ENCODE results near the gene CEP19.

CEP19 gene

GRCh38 chr3:196662711-196663571 lies 49.1 kb downstream of the CEP19 start:
- DNase-seq (ENCODE audit: low read depth): no peak

DNA sequence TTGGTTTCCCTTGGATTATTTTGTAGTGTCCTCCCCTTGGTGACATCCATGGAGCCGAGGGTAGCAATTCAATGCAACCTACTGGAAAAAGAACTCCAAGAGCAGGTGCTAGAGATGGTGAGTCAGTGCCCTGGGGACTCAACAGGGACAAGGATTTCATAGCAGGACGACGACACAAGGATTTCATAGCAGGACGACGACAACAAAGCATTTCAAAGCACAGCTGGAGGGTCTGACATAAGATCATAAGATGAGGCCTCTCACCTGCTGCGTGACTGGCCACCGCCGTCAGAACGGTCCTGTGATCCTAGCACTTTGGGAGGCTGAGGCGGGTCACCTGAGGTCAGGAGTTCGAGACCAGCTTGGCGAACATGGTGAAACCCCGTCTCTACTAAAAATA lies 50.0 kb downstream of the CEP19 start:
- DNase-seq (ENCODE audit: low read depth): no peak

GRCh38 chr3:196661400-196661799 lies 50.6 kb downstream of the CEP19 start:
- DNase-seq (ENCODE audit: low read depth): no peak

GRCh38 chr3:196660381-196661166 lies 51.5 kb downstream of the CEP19 start:
- DNase-seq (ENCODE audit: low read depth): no peak

DNA sequence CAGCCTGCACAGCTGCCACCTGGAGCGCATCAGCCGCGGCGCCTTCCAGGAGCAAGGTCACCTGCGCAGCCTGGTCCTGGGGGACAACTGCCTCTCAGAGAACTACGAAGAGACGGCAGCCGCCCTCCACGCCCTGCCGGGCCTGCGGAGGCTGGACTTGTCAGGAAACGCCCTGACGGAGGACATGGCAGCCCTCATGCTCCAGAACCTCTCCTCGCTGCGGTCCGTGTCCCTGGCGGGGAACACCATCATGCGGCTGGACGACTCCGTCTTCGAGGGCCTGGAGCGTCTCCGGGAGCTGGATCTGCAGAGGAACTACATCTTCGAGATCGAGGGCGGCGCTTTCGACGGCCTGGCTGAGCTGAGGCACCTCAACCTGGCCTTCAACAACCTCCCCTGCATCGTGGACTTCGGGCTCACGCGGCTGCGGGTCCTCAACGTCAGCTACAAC lies 52.1 kb downstream of the CEP19 start:
- DNase-seq (ENCODE audit: low read depth): no peak
